ENCODE results near the gene A2ML1.

A2ML1 gene

DNA sequence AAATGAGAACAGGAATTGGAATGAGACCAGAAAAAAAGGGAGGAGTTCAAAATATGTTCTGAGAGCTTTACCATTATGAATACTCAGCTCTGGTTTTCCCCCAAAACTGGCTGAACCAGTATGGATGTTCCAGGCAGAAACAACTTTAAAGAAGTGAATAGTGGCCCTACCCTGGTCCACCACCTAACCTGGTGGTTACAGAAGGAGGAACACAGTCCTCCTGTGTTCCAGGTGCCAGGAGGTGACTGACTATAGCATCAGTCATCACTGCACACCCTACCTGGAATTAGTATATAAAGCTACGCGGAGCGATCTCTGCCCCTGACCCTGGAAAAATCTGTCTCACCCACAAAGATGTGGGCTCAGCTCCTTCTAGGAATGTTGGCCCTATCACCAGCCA lies at the start of gene A2ML1:
TSS of gene A2ML1 (plus strand) at position 324 of the 400 bp plus-strand sequence. CDS start at position 355, 31 bp downstream.
- TF ChIP-seq CTCF (IDR thresholded peaks at IDR 0.05; ENCODE audit: borderline replicate concordance, insufficient read depth, low read depth, low read length) = no peak
- no peak within 1 kb of the TSS for H3K4me3 ChIP-seq (ENCODE audit: low read depth, low read length)

DNA sequence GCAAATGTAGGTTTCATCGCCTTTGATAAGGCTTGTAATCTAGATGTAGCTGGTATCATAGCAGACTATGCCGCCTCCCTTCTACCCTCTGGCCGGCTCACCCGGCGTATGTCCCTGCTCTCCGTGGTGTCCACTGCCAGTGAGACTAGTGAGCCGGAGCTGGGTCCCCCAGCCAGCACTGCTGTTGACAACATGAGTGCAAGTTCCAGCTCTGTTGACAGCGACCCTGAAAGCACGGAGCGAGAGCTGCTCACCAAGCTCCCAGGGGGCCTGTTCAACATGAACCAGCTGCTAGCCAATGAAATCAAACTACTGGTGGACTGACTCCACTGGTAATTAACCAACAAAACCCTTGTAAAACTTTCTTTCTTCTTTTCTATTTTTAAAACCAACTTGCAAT lies 49.0 kb upstream of the A2ML1 start:
- no peak overlapping the region for H3K4me3 ChIP-seq (ENCODE audit: low read depth, low read length)
- TF ChIP-seq CTCF (IDR thresholded peaks at IDR 0.05; ENCODE audit: borderline replicate concordance, insufficient read depth, low read depth, low read length) = no peak

GRCh38 chr12:8779281-8779680 lies 43.1 kb upstream of the A2ML1 start:
- TF ChIP-seq CTCF (IDR thresholded peaks at IDR 0.05; ENCODE audit: borderline replicate concordance, insufficient read depth, low read depth, low read length) = no peak

GRCh38 chr12:8779862-8780261 lies 42.6 kb upstream of the A2ML1 start:
- no peak overlapping the region for H3K4me3 ChIP-seq (ENCODE audit: low read depth, low read length)
- no peak for TF ChIP-seq CTCF (IDR thresholded peaks at IDR 0.05; ENCODE audit: borderline replicate concordance, insufficient read depth, low read depth, low read length)

More at GRCh38 chr12:8779281-8779680, 43.1 kb upstream of the A2ML1 start:
- no peak overlapping the region for H3K4me3 ChIP-seq (ENCODE audit: low read depth, low read length)

GRCh38 chr12:8780389-8780788 lies 42.0 kb upstream of the A2ML1 start:
- TF ChIP-seq CTCF (IDR thresholded peaks at IDR 0.05; ENCODE audit: borderline replicate concordance, insufficient read depth, low read depth, low read length) = no peak
- no peak overlapping the region for H3K4me3 ChIP-seq (ENCODE audit: low read depth, low read length)

GRCh38 chr12:8781381-8782127 lies 40.9 kb upstream of the A2ML1 start:
- H3K4me3 ChIP-seq (ENCODE audit: low read depth, low read length) = no peak overlapping the region
- no peak for TF ChIP-seq CTCF (IDR thresholded peaks at IDR 0.05; ENCODE audit: borderline replicate concordance, insufficient read depth, low read depth, low read length)

GRCh38 chr12:8784290-8784888 lies 38.0 kb upstream of the A2ML1 start:
- no peak for TF ChIP-seq CTCF (IDR thresholded peaks at IDR 0.05; ENCODE audit: borderline replicate concordance, insufficient read depth, low read depth, low read length)
- no peak overlapping the region for H3K4me3 ChIP-seq (ENCODE audit: low read depth, low read length)

Measured in GM12875 (cell line).